ENCODE measurements around the gene MSH5. TPM values are rescaled to one million over a fixed set of nuclear protein-coding genes. Genes with fewer than 3 reads are reported as not detected.

Gene MSH5
- total RNA-seq, 1 experiment from 2014 or later, result 43.1 TPM

DNA sequence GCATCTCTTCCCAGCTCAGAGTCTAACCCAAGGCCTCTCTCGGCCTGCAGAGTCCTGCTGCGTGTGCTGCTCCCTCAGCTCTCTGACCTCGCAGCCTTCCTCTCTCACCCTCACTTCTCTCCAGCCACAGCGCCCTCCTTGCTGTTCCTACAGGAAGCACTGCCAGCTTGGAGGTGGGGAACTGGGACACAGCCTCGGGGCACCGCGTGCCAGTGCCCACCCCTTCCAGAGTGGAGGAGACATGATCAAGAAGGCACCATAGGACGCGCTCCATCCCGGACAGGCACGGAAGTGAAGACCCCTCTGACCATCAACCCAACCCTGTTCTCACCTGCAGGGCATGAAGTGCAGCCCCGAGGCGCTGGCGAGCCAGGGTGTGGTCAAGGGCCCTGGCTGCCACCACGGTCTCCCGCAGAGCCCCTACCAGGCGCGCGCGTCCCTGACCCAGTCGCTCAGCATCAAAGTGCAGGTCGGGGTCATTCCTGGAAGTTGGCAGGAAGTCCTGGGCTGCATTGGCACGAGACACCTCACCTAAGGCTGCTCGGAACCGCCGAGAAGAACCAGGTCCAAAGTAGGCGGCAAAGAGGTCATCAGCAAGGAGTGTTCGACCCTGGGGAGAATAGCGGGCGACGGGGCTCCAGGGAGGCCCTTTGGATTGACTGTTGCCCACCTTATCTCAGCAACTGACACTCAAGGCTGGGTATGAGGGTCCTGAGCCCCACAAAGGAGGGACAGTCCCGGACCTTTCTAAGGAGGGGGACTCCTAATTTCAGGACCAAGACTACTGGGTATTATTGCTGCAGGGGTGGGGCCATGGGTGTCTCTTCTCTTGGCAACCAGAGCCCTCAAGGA, 36.1 kb downstream of the MSH5 start:
- no peaks in the 10 kb centered on the region for H3K9me3 Mint-ChIP-seq
- POLR2A ChIA-PET, result interaction anchor here (1.2 kb wide), 1 partner anchor 15 kb away, joined by 3 read pairs; no protein-coding TSS in a partner anchor
- no peak for DNase-seq (ENCODE audit: low spot score)
- ATAC-seq, result no peak
- peak overlapping the region; percentile 36 for H3K27ac Mint-ChIP-seq
- no peaks in the 10 kb centered on the region for H3K27me3 Mint-ChIP-seq (ENCODE audit: low read depth)
- CTCF ChIA-PET, result interaction anchor here (0.8 to 1.4 kb wide), 7 partner anchors 10 to 95 kb away, joined by 3 to 10 read pairs (median 5); partner anchors contain the start of genes DDAH2, LY6G5C and VARS1
- H3K4me3 Mint-ChIP-seq, result no peak overlapping the region
- H3K36me3 Mint-ChIP-seq, result peaks cover 6% of the 10 kb centered on the region
- TF ChIP-seq ZNF671 (CRISPR knock-in tag; IDR thresholded peaks at IDR 0.05) (no peak), ELF4 (CRISPR knock-in tag; IDR thresholded peaks at IDR 0.05; ENCODE audit: low read depth) (no peak), CREM (CRISPR knock-in tag; IDR thresholded peaks at IDR 0.05) (no peak), GRHL2 (CRISPR knock-in tag; IDR thresholded peaks at IDR 0.05; ENCODE audit: insufficient replicate concordance, severe bottlenecking) (no peak), ATF1 (CRISPR knock-in tag; IDR thresholded peaks at IDR 0.05) (no peak)
- TF ChIP-seq, protein P1, sequence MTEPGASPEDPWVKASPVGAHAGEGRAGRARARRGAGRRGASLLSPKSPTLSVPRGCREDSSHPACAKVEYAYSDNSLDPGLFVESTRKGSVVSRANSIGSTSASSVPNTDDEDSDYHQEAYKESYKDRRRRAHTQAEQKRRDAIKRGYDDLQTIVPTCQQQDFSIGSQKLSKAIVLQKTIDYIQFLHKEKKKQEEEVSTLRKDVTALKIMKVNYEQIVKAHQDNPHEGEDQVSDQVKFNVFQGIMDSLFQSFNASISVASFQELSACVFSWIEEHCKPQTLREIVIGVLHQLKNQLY (CRISPR knock-in tag; IDR thresholded peaks at IDR 0.05), result no peak
- H3K4me1 Mint-ChIP-seq, result 0 out of 2 replicates have a peak, but pooled peaks cover 2% of the 10 kb centered on the region

DNA sequence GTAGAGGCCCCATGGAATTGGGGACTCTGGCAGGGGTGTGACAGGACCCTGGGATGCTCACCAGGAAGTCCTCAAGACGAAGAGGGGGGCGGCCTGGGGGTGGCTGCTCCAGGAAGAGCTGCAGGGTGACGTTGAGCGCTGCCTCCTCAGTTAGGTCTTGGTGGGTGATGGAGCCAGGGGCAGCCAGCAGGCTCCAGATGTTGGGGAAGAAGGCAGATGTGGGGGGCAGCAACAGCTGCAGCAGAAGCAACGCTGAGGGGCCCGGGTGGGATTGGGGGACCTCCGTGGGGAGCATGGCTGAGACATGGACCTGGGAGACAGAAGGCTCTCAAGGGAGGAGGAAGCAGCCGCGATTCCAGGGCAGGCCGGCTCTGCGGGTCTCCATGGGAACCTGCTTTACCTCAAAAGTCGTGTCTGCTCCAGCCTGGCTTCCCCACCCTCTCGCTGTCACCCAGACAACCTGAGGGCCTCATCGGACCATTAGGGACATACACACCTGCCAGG, 36.7 kb downstream of the MSH5 start:
- H3K27ac Mint-ChIP-seq, result 0 out of 2 replicates have a peak overlapping the region, but pooled peaks have one; percentile 27
- peaks cover 10% of the 10 kb centered on the region for H3K36me3 Mint-ChIP-seq
- H3K27me3 Mint-ChIP-seq (ENCODE audit: low read depth), result no peaks in the 10 kb centered on the region
- ATAC-seq, result peak; percentile 9
- no peak for TF ChIP-seq MYBL2 (CRISPR knock-in tag; IDR thresholded peaks at IDR 0.05)
- 0 out of 2 replicates have a peak, but pooled peaks have one; percentile 46 for TF ChIP-seq ZNF671 (CRISPR knock-in tag; IDR thresholded peaks at IDR 0.05)
- no peak for TF ChIP-seq ZNF138 (CRISPR knock-in tag; conservative IDR thresholded peaks at IDR 0.05)
- TF ChIP-seq ZNF396 (CRISPR knock-in tag; IDR thresholded peaks at IDR 0.05; ENCODE audit: borderline replicate concordance), result no peak
- no peak overlapping the region for H3K4me3 Mint-ChIP-seq
- H3K4me1 Mint-ChIP-seq, result 0 out of 2 replicates have a peak, but pooled peaks cover 2% of the 10 kb centered on the region
- ChIA-PET POLR2A (no interaction called here), CTCF (interaction anchor here (0.9 to 1.2 kb wide), 2 partner anchors 15 to 38 kb away, joined by 3 read pairs; no protein-coding TSS in a partner anchor)
- DNase-seq (ENCODE audit: low spot score), result no peak
- no peaks in the 10 kb centered on the region for H3K9me3 Mint-ChIP-seq

DNA sequence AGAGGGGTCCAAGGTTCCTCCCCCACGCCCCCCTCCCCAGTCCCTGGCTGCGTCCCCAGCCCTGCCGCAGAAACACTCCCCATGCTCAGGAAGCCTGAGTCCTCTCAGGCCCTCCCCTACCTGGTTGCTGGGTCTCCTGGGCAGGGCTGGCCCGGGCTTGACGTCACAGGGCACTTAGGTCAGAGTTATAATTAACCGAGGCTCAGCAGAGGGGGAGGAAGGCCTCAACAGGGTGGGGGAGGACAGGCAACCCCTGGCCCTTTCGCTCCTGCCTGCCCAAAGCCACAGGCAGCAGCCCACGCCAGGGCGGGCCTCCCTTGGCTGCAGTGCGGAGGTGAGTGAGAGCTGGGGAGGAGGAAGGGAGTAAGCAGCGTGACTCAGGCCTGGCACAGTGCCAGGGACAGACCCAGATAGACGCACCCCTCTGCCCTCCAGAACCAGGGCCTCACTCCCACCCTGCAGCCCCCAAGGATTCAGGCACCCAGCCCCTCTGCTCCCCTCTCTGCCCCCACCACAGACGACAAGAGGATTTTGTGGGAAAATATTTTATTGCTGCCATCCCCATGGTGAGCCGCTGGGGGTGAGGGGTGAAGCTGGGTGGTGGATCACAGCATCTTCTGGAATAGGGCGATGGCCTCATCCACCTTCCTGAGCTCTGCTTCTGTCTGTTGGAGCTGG, 37.3 kb downstream of the MSH5 start, which contains the start of gene VWA7:
VWA7 (minus strand) TSS at position 340 of the 678 bp plus-strand sequence. CDS start 549 bp downstream, outside the sequence.
- ChIA-PET POLR2A (interaction anchor here (1.5 kb wide), 1 partner anchor 37 kb away, joined by 4 read pairs; no protein-coding TSS in a partner anchor), CTCF (interaction anchor here (0.9 to 1.2 kb wide), 4 partner anchors 14 to 37 kb away, joined by 3 to 6 read pairs (median 4); partner anchors contain the start of gene LSM2)
- DNase-seq (ENCODE audit: low spot score) (peak; percentile 35), ATAC-seq (peak; percentile 44)
- Mint-ChIP-seq H3K27me3 (ENCODE audit: low read depth) (no peaks in the 10 kb centered on the region), H3K4me3 (no peak within 1 kb of the TSS), H3K27ac (peak within 1 kb of the TSS; percentile 68; the same call in 1 of the 2 replicates), H3K36me3 (peaks cover 10% of the 10 kb centered on the region), H3K4me1 (0 out of 2 replicates have a peak, but pooled peaks cover 2% of the 10 kb centered on the region), H3K9me3 (no peaks in the 10 kb centered on the region)
- TF ChIP-seq CREM (CRISPR knock-in tag; IDR thresholded peaks at IDR 0.05) (no peak), GABPB1 (CRISPR knock-in tag; IDR thresholded peaks at IDR 0.05) (peak; percentile 50; the same call in 1 of the 2 replicates)

DNA sequence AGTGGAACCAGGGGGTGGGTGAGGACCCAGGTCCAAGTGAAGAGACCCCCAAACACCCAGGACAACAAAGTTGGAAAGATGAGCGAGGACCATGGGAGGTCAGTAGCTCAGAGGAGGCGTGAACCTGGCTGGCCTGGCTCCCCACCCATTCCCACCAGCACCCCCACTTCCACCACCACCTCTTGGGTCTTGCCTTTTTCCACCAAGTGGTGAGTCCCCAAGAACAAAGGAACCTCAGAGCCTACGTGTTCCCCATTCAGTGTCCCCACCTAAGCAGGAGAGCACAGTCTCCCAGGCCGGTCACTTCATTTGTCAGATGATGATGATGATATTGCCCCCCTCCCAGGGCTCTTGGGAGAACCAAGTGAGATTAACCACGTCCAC, 37.9 kb downstream of the MSH5 start:
- DNase-seq (ENCODE audit: low spot score) (no peak), ATAC-seq (no peak)
- Mint-ChIP-seq H3K9me3 (no peaks in the 10 kb centered on the region), H3K27me3 (ENCODE audit: low read depth) (no peaks in the 10 kb centered on the region), H3K4me1 (0 out of 2 replicates have a peak, but pooled peaks cover 2% of the 10 kb centered on the region), H3K4me3 (no peak overlapping the region), H3K27ac (peak overlapping the region; percentile 68; the same call in 1 of the 2 replicates), H3K36me3 (peaks cover 12% of the 10 kb centered on the region)
- ChIA-PET POLR2A (interaction anchor here (1.5 kb wide), 1 partner anchor 36 kb away, joined by 4 read pairs; no protein-coding TSS in a partner anchor), CTCF (interaction anchor here (1.0 to 1.2 kb wide), 3 partner anchors 14 to 36 kb away, joined by 3 to 6 read pairs (median 5); partner anchors contain the start of gene LSM2)
- TF ChIP-seq, protein P2, sequence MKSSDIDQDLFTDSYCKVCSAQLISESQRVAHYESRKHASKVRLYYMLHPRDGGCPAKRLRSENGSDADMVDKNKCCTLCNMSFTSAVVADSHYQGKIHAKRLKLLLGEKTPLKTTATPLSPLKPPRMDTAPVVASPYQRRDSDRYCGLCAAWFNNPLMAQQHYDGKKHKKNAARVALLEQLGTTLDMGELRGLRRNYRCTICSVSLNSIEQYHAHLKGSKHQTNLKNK (CRISPR knock-in tag; IDR thresholded peaks at IDR 0.05), result no peak
- TF ChIP-seq ZBTB21 (CRISPR knock-in tag; IDR thresholded peaks at IDR 0.05; ENCODE audit: borderline replicate concordance), result no peak

All from WTC11 (cell line).